ENCODE results near the gene ANO2.

- TF ChIP-seq CTCF (IDR thresholded peaks at IDR 0.05; ENCODE audit: low read depth, low read length) (no peak), EZH2phosphoT487 (IDR thresholded peaks at IDR 0.05; ENCODE audit: low read depth) (no peak)
Observed at GRCh38 chr12:5665615-5666014, 279.4 kb downstream of the ANO2 start.
